Kidney epithelial cell (primary cell): ENCODE data around the gene INF2. TPM values are rescaled to one million over a fixed set of nuclear protein-coding genes. Genes with fewer than 3 reads are reported as not detected.

Experiments
- DNase-seq: peaks from one replicate; pipeline ENCODE4 v3.0.0-alpha.2; 2010; ENCODE audit warnings: low read depth
- H3K27me3 ChIP-seq: 2 replicates; pipeline ENCODE4 v1.6.0; 2011; ENCODE audit warnings: low read length; ENCODE audit not compliant: control insufficient read depth, insufficient read depth
- H3K36me3 ChIP-seq: 2 replicates; pipeline ENCODE4 v1.5.1; 2011; ENCODE audit warnings: low read length; ENCODE audit not compliant: control insufficient read depth, insufficient read depth
- H3K4me3 ChIP-seq: 2 replicates; pipeline ENCODE4 v1.5.1; 2011; ENCODE audit warnings: low read depth, mild to moderate bottlenecking, control low read depth, low read length
- CTCF ChIP-seq: IDR thresholded peaks from 2 replicates; pipeline ENCODE4 v1.5.1; 2011; ENCODE audit warnings: mild to moderate bottlenecking, moderate library complexity, low read length, control low read depth, inconsistent platforms; ENCODE audit not compliant: insufficient read depth, poor library complexity, severe bottlenecking
- total RNA-seq: library from RNA; depleted of rRNA; stranded (reverse); fragments of >200 nt; gene quantifications from 2 replicates; pipeline ENCODE4 v1.2.3, GENCODE V29; 2015

Gene INF2
- total RNA-seq, 1 donor from 2014 or later = 109 TPM

DNA sequence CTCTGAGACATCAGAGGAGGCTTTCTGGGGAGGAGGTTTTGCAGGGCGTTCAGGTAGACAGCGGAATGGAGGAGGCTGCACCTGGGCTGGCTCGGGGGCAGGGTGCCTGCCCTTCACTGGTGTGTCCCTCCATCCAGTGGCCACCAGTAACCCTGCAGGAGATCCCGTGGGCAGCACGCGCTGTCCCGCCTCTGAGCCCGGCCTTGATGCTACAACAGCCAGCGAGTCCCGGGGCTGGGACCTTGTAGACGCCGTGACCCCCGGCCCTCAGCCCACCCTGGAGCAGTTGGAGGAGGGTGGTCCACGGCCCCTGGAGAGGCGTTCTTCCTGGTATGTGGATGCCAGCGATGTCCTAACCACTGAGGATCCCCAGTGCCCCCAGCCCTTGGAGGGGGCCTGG, 24.6 kb downstream of the INF2 start:
- no peak overlapping the region for H3K4me3 ChIP-seq
- peaks cover 4% of the 10 kb centered on the region for H3K36me3 ChIP-seq
- no peak for TF ChIP-seq CTCF
- DNase-seq = no peak
- no peaks in the 10 kb centered on the region for H3K27me3 ChIP-seq

- H3K36me3 ChIP-seq = peaks cover 3% of the 10 kb centered on the region
- no peak for TF ChIP-seq CTCF
These were observed 25.3 kb downstream of the INF2 start for GRCh38 chr14:104714681-104715080.

DNA sequence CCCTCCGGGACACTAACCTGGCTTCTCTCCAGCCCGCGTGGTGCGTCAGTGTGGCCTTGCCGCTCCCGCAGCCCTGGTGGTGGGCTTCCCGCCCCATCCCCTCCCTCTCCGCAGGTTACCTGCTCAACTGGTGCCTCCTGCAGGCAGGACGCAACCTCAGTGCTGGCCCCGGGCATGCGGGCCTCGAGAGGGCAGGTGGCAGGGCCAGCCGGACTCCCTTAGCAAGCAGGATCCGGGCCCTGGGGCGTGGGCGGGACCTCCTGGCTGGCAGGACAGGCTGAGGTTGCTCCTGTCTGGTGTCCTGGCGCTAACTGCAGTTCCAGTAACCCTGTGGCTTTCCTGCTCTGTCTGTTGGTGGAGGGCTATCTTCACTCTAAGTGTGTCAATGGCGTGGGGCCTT, 26.0 kb downstream of the INF2 start:
- TF ChIP-seq CTCF = no peak
- DNase-seq = no peak
- H3K4me3 ChIP-seq = no peak overlapping the region
- H3K36me3 ChIP-seq = peaks cover 2% of the 10 kb centered on the region
- H3K27me3 ChIP-seq = no peaks in the 10 kb centered on the region

More at GRCh38 chr14:104714681-104715080, 25.3 kb downstream of the INF2 start:
- Histone ChIP-seq H3K27me3 (no peaks in the 10 kb centered on the region), H3K4me3 (no peak overlapping the region)
- no peak for DNase-seq

- TF ChIP-seq CTCF = no peak
- DNase-seq = no peak
- Histone ChIP-seq H3K27me3 (no peaks in the 10 kb centered on the region), H3K4me3 (no peak overlapping the region), H3K36me3 (peaks cover 2% of the 10 kb centered on the region)
These were observed 26.5 kb downstream of the INF2 start for GRCh38 chr14:104715871-104716270.

- TF ChIP-seq CTCF = no peak
- no peak overlapping the region for H3K4me3 ChIP-seq
- H3K36me3 ChIP-seq = peaks cover 2% of the 10 kb centered on the region
- no peak for DNase-seq
- no peaks in the 10 kb centered on the region for H3K27me3 ChIP-seq
These were observed 27.7 kb downstream of the INF2 start for GRCh38 chr14:104717137-104717536.

DNA sequence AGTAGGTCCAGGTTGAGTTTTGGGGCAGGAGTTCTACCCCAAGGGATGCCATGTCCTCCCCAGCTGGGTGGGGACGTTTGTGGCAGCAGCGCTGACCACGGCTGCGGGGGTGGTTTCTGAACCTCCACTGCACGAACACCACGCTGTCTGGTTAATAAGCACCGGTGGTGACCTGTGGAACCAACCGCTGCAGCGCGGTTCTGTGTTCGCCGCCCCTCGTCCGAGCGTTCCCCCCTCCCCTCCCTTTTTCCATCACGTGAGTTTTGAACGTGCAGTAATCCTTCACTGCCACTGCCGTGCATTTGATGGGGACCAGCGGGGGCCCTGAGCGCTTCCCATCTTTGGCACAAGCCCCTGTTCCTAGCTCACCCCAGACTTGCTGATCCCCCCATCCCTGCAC, 28.2 kb downstream of the INF2 start:
- no peak for DNase-seq
- TF ChIP-seq CTCF = no peak
- H3K36me3 ChIP-seq = peaks cover 2% of the 10 kb centered on the region
- H3K4me3 ChIP-seq = no peak overlapping the region
- H3K27me3 ChIP-seq = no peaks in the 10 kb centered on the region
